RWPE1 (cell line): ENCODE results near the gene PECR.

Source experiments
- CTCF ChIA-PET: fragments of 350-600 bp; sonication (Branson Sonifier 250); formaldehyde crosslinking; extraction: SDS; loops from one replicate; lab custom pipeline; 2021; lab: Yijun Ruan, JAX
- POLR2A ChIA-PET: fragments of 400-600 bp; formaldehyde crosslinking; extraction: SDS; loops from one replicate; lab custom pipeline; 2020; ENCODE audit warnings: antibody characterized with exemption; ENCODE audit not compliant: low non-redundant PET; lab: Yijun Ruan, JAX
- DNase-seq: peaks from one replicate; pipeline ENCODE4 v3.0.0; 2012; ENCODE audit warnings: low spot score
- H3K27ac ChIP-seq: fragments of 450-650 bp; 2 replicates; pipeline ENCODE4 v1.5.1; 2017
- CTCF ChIP-seq: fragments of 450-650 bp; conservative IDR thresholded peaks from 2 replicates; pipeline ENCODE4 v1.5.1; 2017; ENCODE audit warnings: low read depth, mild to moderate bottlenecking

PECR gene

GRCh38 chr2:216070195-216070594 lies 11.4 kb downstream of the PECR start:
- ChIA-PET POLR2A (no interaction called here), CTCF (no interaction called here)
- no peak overlapping the region for H3K27ac ChIP-seq
- no peak for TF ChIP-seq CTCF
- DNase-seq, result no peak

- ChIA-PET CTCF (no interaction called here), POLR2A (no interaction called here)
- no peak for TF ChIP-seq CTCF
- DNase-seq, result no peak
- no peak overlapping the region for H3K27ac ChIP-seq
Measured at GRCh38 chr2:216069028-216069427, 12.6 kb downstream of the PECR start.

- CTCF ChIA-PET, result no interaction called here
- no peak for DNase-seq
- POLR2A ChIA-PET, result no interaction called here
- TF ChIP-seq CTCF, result no peak
- H3K27ac ChIP-seq, result no peak overlapping the region
Measured at GRCh38 chr2:216066230-216066629, 15.4 kb downstream of the PECR start.

- no peak overlapping the region for H3K27ac ChIP-seq
- TF ChIP-seq CTCF, result no peak
- POLR2A ChIA-PET, result no interaction called here
- CTCF ChIA-PET, result no interaction called here
- no peak for DNase-seq
Measured at GRCh38 chr2:216064665-216065064, 16.9 kb downstream of the PECR start.

DNA sequence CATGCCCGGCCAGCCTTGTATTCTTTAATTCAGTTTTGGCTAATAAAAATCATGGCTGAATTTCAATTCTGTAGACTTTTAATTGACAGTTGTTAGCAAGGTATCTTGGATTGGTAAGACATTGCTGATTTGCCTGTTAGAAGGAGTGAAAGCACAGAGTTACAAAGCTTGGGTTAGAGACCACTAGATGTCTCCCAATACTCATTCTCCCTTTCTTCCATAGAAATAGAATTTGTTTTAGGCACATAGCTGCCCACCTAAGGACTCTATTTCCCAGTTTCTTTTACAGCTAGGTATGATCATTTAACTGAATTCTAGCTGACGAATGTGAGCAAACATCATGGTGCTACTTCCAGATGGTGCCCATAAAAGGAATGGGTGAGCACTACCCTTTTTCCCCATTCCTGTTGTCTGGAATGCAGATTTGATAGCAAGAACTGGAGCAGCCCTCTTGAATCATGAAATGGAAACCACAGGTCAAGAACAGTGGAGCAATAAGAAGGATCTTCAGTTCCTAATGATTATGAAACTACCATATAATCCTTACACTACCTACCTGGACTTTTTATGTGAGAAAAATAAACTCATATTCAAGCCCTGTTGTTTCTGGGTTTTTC lies 17.5 kb downstream of the PECR start:
- TF ChIP-seq CTCF, result no peak
- POLR2A ChIA-PET, result no interaction called here
- no peak for DNase-seq
- no peak overlapping the region for H3K27ac ChIP-seq
- CTCF ChIA-PET, result no interaction called here

GRCh38 chr2:216059233-216059834 lies 22.3 kb downstream of the PECR start:
- ChIA-PET CTCF (interaction anchor here (0.7 kb wide), 2 partner anchors 8 to 16 kb away, joined by 3 read pairs; no protein-coding TSS in a partner anchor), POLR2A (no interaction called here)
- DNase-seq, result no peak
- no peak for TF ChIP-seq CTCF
- no peak overlapping the region for H3K27ac ChIP-seq
